GM12878 (cell line): ENCODE data around the gene AEBP1. TPM values are rescaled to one million over a fixed set of nuclear protein-coding genes. Genes with fewer than 3 reads are reported as not detected.

Experiments
- ATAC-seq: fragments of 200-7000 bp; cut with Tn5 transposase; 3 replicates; pipeline ENCODE4 v1.9.1; 2020; ENCODE audit warnings: mild to moderate bottlenecking, moderate library complexity
- BruUV-seq: library from RNA; stranded (reverse); fragments of 400-500 nt; replicated peaks from 2 replicates; lab custom pipeline; 2021; lab: Mats Ljungman, UMichigan
- CTCF ChIA-PET: fragments of 300-600 bp; sonication (Branson Sonifier 250); formaldehyde crosslinking; extraction: SDS; loops from one replicate; lab custom pipeline; 2021; ENCODE audit warnings: inconsistent platforms; lab: Yijun Ruan, JAX
- POLR2A ChIA-PET: fragments of 350-600 bp; formaldehyde crosslinking; extraction: SDS; loops from one replicate; lab custom pipeline; 2021; ENCODE audit warnings: inconsistent platforms; lab: Charles Lee
- RAD21 ChIA-PET: fragments of 300-600 bp; sonication (Branson Sonifier 250); formaldehyde crosslinking; loops from one replicate; lab custom pipeline; 2023; ENCODE audit warnings: antibody characterized with exemption; ENCODE audit not compliant: unreplicated experiment; lab: Charles Lee
- SMC1A ChIA-PET: fragments of 300-600 bp; sonication (Branson Sonifier 250); formaldehyde crosslinking; loops from one replicate; lab custom pipeline; 2023; ENCODE audit not compliant: unreplicated experiment, uncharacterized antibody; lab: Charles Lee
- DNase-seq: peaks from one replicate; pipeline ENCODE4 v3.0.0-alpha.2; 2011; ENCODE audit warnings: low read depth, low spot score
- FAIRE-seq: peaks from 3 replicates; lab custom pipeline; 2011; peaks lifted over from hg19 to GRCh38; lab: Jason Lieb, UNC
- H2AFZ ChIP-seq: 2 replicates; pipeline ENCODE4 v1.6.0; 2011; ENCODE audit warnings: low read depth, low read length, control low read depth; ENCODE audit not compliant: control insufficient read depth
- H3K27ac ChIP-seq: 2 replicates; pipeline ENCODE4 v1.5.1; 2011; ENCODE audit warnings: control low read depth; ENCODE audit not compliant: control insufficient read depth, insufficient read depth
- H3K27me3 ChIP-seq, 2 experiments: replicated peaks in 1 of 2; 2 replicates each; pipeline versions ENCODE4 v1.6.0 to v1.6.1; 2011; ENCODE audit warnings: low read length in 1 of 2; ENCODE audit not compliant: control insufficient read depth in 2 of 2, insufficient read depth in 2 of 2
- H3K36me3 ChIP-seq, 2 experiments: 2 replicates each; pipeline ENCODE4 v1.5.1; 2011; ENCODE audit warnings: low read length in 1 of 2; ENCODE audit not compliant: control insufficient read depth in 2 of 2, insufficient read depth in 2 of 2
- H3K4me1 ChIP-seq: 2 replicates; pipeline ENCODE4 v1.6.1; 2011; ENCODE audit warnings: mild to moderate bottlenecking, low read length, moderate library complexity, mixed read lengths; ENCODE audit not compliant: control insufficient read depth, insufficient read depth
- H3K4me2 ChIP-seq: 2 replicates; pipeline ENCODE4 v1.6.0; 2011; ENCODE audit warnings: control low read depth; ENCODE audit not compliant: control insufficient read depth, insufficient read depth
- H3K4me3 ChIP-seq: fragments of 200-600 bp; sonication (generic); 2 replicates; pipeline ENCODE4 v1.5.1; 2016
- H3K79me2 ChIP-seq: 2 replicates; pipeline ENCODE4 v1.6.0; 2011; ENCODE audit warnings: low read length; ENCODE audit not compliant: control insufficient read depth, insufficient read depth
- H3K9ac ChIP-seq: 2 replicates; pipeline ENCODE4 v1.8.0; 2011; ENCODE audit warnings: low read length, control low read depth, mixed read lengths; ENCODE audit not compliant: control insufficient read depth, insufficient read depth
- H3K9me3 ChIP-seq: replicated peaks from 3 replicates; pipeline ENCODE4 v1.5.1; 2011; ENCODE audit warnings: mild to moderate bottlenecking, low read length; ENCODE audit not compliant: control insufficient read depth, insufficient read depth
- H4K20me1 ChIP-seq: 2 replicates; pipeline ENCODE4 v1.6.0; 2011; ENCODE audit not compliant: control insufficient read depth, insufficient read depth
- CUX1 ChIP-seq: IDR thresholded peaks from 2 replicates; pipeline ENCODE4 v1.6.1; 2012; ENCODE audit warnings: improper control_type of control experiment, low read depth, low read length; ENCODE audit not compliant: insufficient replicate concordance
- WGBS: methylation state at CpG from one replicate; pipeline ENCODE4 v1.1.6; 2016; ENCODE audit warnings: low lambda C conversion rate; ENCODE audit not compliant: insufficient replicate concordance, insufficient coverage; ENCODE audit errors: missing lambda C conversion rate; 5-methylcytosine and 5-hydroxymethylcytosine counted together
- in situ Hi-C: fragments of 300-500 bp; cut with MboI; formaldehyde crosslinking; loops from 9 replicates; pipeline ENCODE4 v1.14.3; 2018; ENCODE audit warnings: mixed read lengths
- intact Hi-C: fragments of 100-400 bp; cut with micrococcal nuclease; formaldehyde crosslinking; loops from one replicate; pipeline ENCODE4 v1.14.2; 2022; ENCODE audit not compliant: unreplicated experiment
- polyA plus RNA-seq, 11 experiments: library from polyadenylated mRNA; depleted of rRNA in 4 of 11; unstranded in 6 of 11; stranded (reverse) in 5 of 11; fragments of >200 nt; fragmentation: Nextera tagmentation in 4 of 11; fragmentation: Illumina TruSeq in 1 of 11; extraction: Ambion mirVana in 4 of 11; extraction: Trizol in 1 of 11; gene quantifications; 1 replicate in 1 of 11; 2 replicates in 10 of 11; pipeline versions ENCODE4 v1.2.1 to v1.2.3, GENCODE V29; 2011 to 2016; ENCODE audit warnings: inconsistent platforms in 2 of 11, missing spikeins in 2 of 11, low read depth in 1 of 11
- total RNA-seq, 4 experiments: library from RNA; depleted of rRNA in 3 of 4; stranded (reverse); fragments of >200 nt in 3 of 4; fragmentation: Illumina TruSeq in 1 of 4; extraction: Trizol in 1 of 4; gene quantifications; 2 replicates each; pipeline versions ENCODE4 v1.2.1 to v1.2.3, GENCODE V29; 2013 to 2021

Gene AEBP1
- total and polyA plus RNA-seq, 10 of the 15 experiments (the other 5 are each of a cell fraction or from before 2014, with no cell fraction given): 0.06 to 0.23 (median 0.11) TPM; not detected in 5

DNA sequence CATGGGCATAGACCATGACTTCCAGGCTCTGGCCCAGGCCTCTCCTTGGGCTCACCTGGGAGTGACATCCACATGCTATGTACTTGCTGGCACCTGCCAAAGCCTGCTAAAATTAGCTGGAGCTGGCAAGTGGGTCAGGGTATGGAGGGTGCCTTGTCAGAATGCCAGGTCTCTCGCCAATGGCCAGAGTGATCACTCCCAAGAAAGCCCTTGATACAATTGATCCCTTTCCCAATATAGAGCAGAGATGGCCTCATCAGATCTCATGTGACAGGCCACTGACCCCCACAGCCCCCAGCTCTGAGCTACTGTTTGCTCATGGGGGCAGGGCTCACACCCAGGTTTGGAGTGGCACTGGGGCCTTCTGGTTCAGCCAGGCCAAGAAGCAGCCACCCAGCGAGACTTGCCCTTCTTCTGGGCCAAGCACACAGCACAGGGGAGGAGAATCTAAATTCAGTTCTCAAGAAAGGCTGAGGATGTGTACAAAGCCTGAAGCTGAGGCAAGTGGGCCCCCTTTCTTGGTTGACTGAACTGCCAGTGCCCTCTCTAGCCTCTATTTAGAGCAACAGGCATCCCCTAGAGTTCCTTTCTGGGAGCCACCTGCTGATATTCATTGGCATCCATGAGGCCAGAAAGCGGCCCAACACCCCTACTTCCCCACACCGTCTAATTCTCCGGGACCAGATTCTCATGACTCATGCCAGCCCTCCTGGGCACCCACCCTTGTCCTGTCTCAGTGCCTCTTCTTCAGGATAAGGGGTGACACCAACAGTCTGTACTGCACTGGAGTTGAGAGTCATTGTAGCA lies 55.9 kb downstream of the AEBP1 start:
- no TSS peak for BruUV-seq

More for the DNA sequence above, 55.9 kb downstream of the AEBP1 start:
- intact Hi-C loops (no loop called here), in situ Hi-C loops (no loop called here)
- no peak for FAIRE-seq
- no peak for TF ChIP-seq CUX1
- WGBS: 43% methylated on average over 5 of the region's 5 CpGs
- Histone ChIP-seq H3K27me3 (no peaks in the 10 kb centered on the region; a peak in 2 of 4 replicates), H4K20me1 (no peaks in the 10 kb centered on the region), H3K9me3 (no peaks in the 10 kb centered on the region), H3K4me1 (no peaks in the 10 kb centered on the region), H3K79me2 (no peaks in the 10 kb centered on the region), H2AFZ (no peak overlapping the region), H3K27ac (no peak overlapping the region), H3K9ac (no peak overlapping the region), H3K4me2 (no peak overlapping the region), H3K36me3 (no peaks in the 10 kb centered on the region), H3K4me3 (no peak overlapping the region)
- RAD21 ChIA-PET: no interaction called here
- DNase-seq: no peak
- SMC1A ChIA-PET: no interaction called here
- CTCF ChIA-PET: no interaction called here
- no peak for ATAC-seq
- POLR2A ChIA-PET: no interaction called here
